Measurements from ENCODE around the gene MAPKAP1.

GRCh38 chr9:125549465-125549871 lies 157.5 kb downstream of the MAPKAP1 start:
- TF ChIP-seq, protein P1, sequence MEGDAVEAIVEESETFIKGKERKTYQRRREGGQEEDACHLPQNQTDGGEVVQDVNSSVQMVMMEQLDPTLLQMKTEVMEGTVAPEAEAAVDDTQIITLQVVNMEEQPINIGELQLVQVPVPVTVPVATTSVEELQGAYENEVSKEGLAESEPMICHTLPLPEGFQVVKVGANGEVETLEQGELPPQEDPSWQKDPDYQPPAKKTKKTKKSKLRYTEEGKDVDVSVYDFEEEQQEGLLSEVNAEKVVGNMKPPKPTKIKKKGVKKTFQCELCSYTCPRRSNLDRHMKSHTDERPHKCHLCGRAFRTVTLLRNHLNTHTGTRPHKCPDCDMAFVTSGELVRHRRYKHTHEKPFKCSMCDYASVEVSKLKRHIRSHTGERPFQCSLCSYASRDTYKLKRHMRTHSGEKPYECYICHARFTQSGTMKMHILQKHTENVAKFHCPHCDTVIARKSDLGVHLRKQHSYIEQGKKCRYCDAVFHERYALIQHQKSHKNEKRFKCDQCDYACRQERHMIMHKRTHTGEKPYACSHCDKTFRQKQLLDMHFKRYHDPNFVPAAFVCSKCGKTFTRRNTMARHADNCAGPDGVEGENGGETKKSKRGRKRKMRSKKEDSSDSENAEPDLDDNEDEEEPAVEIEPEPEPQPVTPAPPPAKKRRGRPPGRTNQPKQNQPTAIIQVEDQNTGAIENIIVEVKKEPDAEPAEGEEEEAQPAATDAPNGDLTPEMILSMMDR (IDR thresholded peaks at IDR 0.05) = no peak
- no peak for TF ChIP-seq EP300 (IDR thresholded peaks at IDR 0.05)

All from stomach (tissue), 4 donors.